GM10266 (cell line): Measurements from ENCODE around the gene TFAP2E.

Source experiments
- DNase-seq: peaks from one replicate; pipeline ENCODE4 v3.0.0; 2012; ENCODE audit errors: extremely low spot score
- CTCF ChIP-seq: IDR thresholded peaks from 2 replicates; pipeline ENCODE4 v1.5.1; 2012; ENCODE audit warnings: mild to moderate bottlenecking, low read depth; ENCODE audit not compliant: control insufficient read depth, insufficient read depth; ENCODE audit errors: missing control alignments

The TFAP2E gene

GRCh38 chr1:35603468-35603867 is 30.4 kb downstream of the TFAP2E start:
- DNase-seq: no peak
- TF ChIP-seq CTCF: no peak

- TF ChIP-seq CTCF: no peak
- DNase-seq: no peak
Observed at GRCh38 chr1:35603941-35604340, 30.8 kb downstream of the TFAP2E start.

- TF ChIP-seq CTCF: no peak
Observed at GRCh38 chr1:35605071-35605866, 32.2 kb downstream of the TFAP2E start.

GRCh38 chr1:35605867-35606182 is 32.7 kb downstream of the TFAP2E start:
- no peak for TF ChIP-seq CTCF
- no peak for DNase-seq

More at GRCh38 chr1:35605071-35605866, 32.2 kb downstream of the TFAP2E start:
- DNase-seq: no peak

GRCh38 chr1:35611655-35612054 is 38.5 kb downstream of the TFAP2E start:
- DNase-seq: no peak
- no peak for TF ChIP-seq CTCF

- no peak for DNase-seq
- TF ChIP-seq CTCF: no peak
Observed at GRCh38 chr1:35615440-35615839, 42.3 kb downstream of the TFAP2E start.

GRCh38 chr1:35619237-35620121 is 46.4 kb downstream of the TFAP2E start:
- DNase-seq: no peak
- no peak for TF ChIP-seq CTCF
